MM.1S (cell line): ENCODE measurements around the gene RCHY1.
"Not testable (repeated sequence)": the region's sequence is repeated elsewhere in the genome, so short reads cannot be mapped to it uniquely, and the experiment has no call there.

Experiments used
- DNase-seq: peaks from one replicate; pipeline ENCODE4 v3.0.0-alpha.2; 2015
- H2AFZ ChIP-seq: fragments of 300-600 bp; sonication (generic); 2 replicates; pipeline ENCODE4 v1.6.0; 2016; ENCODE audit warnings: antibody characterized with exemption, low read length
- H3F3A ChIP-seq: fragments of 300-600 bp; sonication (generic); 2 replicates; pipeline ENCODE4 v1.6.1; 2016; ENCODE audit warnings: mild to moderate bottlenecking, antibody characterized with exemption, low read length, moderate library complexity, mixed read lengths; ENCODE audit not compliant: insufficient read depth
- H3K27ac ChIP-seq: fragments of 300-600 bp; sonication (generic); 2 replicates; pipeline ENCODE4 v1.5.1; 2016; ENCODE audit warnings: mild to moderate bottlenecking, low read length
- H3K27me3 ChIP-seq: fragments of 300-600 bp; sonication (generic); replicated peaks from 2 replicates; pipeline ENCODE4 v1.6.0; 2016; ENCODE audit warnings: low read length; ENCODE audit not compliant: insufficient read depth
- H3K36me3 ChIP-seq: fragments of 300-600 bp; sonication (generic); replicated peaks from 2 replicates; pipeline ENCODE4 v1.6.1; 2016; ENCODE audit warnings: mild to moderate bottlenecking, low read length, mixed read lengths; ENCODE audit not compliant: insufficient read depth
- H3K4me1 ChIP-seq: fragments of 300-600 bp; sonication (generic); 2 replicates; pipeline ENCODE4 v1.6.1; 2016; ENCODE audit warnings: low read length, mixed read lengths
- H3K4me2 ChIP-seq: fragments of 300-600 bp; sonication (generic); 2 replicates; pipeline ENCODE4 v1.6.0; 2016; ENCODE audit warnings: low read depth, low read length
- H3K4me3 ChIP-seq: fragments of 300-600 bp; sonication (generic); 2 replicates; pipeline ENCODE4 v1.5.1; 2016; ENCODE audit warnings: low read length, mixed read lengths
- H3K79me2 ChIP-seq: fragments of 300-600 bp; sonication (generic); 2 replicates; pipeline ENCODE4 v1.6.1; 2016; ENCODE audit warnings: mixed run types, low read length, mixed read lengths
- H3K9ac ChIP-seq: fragments of 300-600 bp; sonication (generic); 2 replicates; pipeline ENCODE4 v1.6.1; 2016; ENCODE audit warnings: low read length, mixed read lengths
- H3K9me2 ChIP-seq: fragments of 300-600 bp; sonication (generic); replicated peaks from 2 replicates; pipeline ENCODE4 v1.6.1; 2016; ENCODE audit warnings: mild to moderate bottlenecking, low read length, mixed read lengths; ENCODE audit not compliant: insufficient read depth
- H3K9me3 ChIP-seq: fragments of 300-600 bp; sonication (generic); replicated peaks from 2 replicates; pipeline ENCODE4 v1.6.1; 2016; ENCODE audit warnings: mild to moderate bottlenecking, low read length, mixed read lengths; ENCODE audit not compliant: insufficient read depth
- H4K20me1 ChIP-seq: fragments of 300-600 bp; sonication (generic); 2 replicates; pipeline ENCODE4 v1.6.1; 2016; ENCODE audit warnings: mild to moderate bottlenecking, low read length, moderate library complexity, mixed read lengths; ENCODE audit not compliant: insufficient read depth
- CTCF ChIP-seq: fragments of 300-600 bp; sonication (generic); IDR thresholded peaks from 2 replicates; pipeline ENCODE4 v1.5.1; 2016; ENCODE audit warnings: antibody characterized with exemption, low read length, mixed read lengths
- EZH2 ChIP-seq: fragments of 300-600 bp; sonication (generic); optimal IDR thresholded peaks from 2 replicates; pipeline ENCODE3; 2017; ENCODE audit warnings: low read depth, mild to moderate bottlenecking, antibody characterized with exemption, low read length, mixed read lengths
- EZH2phosphoT487 ChIP-seq: fragments of 300-600 bp; sonication (generic); IDR thresholded peaks from 2 replicates; pipeline ENCODE4 v1.6.1; 2018; ENCODE audit warnings: antibody characterized with exemption, low read length

Gene RCHY1

GRCh38 chr4:75525086-75525485 lies 10.9 kb upstream of the RCHY1 start:
- no peaks in the 10 kb centered on the region for H3K9me2 ChIP-seq

GRCh38 chr4:75519452-75519851 lies 5.2 kb upstream of the RCHY1 start:
- not testable (repeated sequence) for H3K27ac ChIP-seq, H2AFZ ChIP-seq, H3K9me2 ChIP-seq, H3K79me2 ChIP-seq, H3K9me3 ChIP-seq, H3K4me3 ChIP-seq, H3K27me3 ChIP-seq, DNase-seq, H3K4me1 ChIP-seq, H4K20me1 ChIP-seq, H3K4me2 ChIP-seq, H3K36me3 ChIP-seq, H3K9ac ChIP-seq
- peaks cover 11% of the 10 kb centered on the region for H3F3A ChIP-seq

More at GRCh38 chr4:75525086-75525485, 10.9 kb upstream of the RCHY1 start:
- Histone ChIP-seq H3K4me1 (no peaks in the 10 kb centered on the region), H3K9ac (no peak overlapping the region), H3K36me3 (peaks cover 5% of the 10 kb centered on the region; the same call in 1 of the 2 replicates), H3K9me3 (no peaks in the 10 kb centered on the region), H3K27me3 (no peaks in the 10 kb centered on the region), H2AFZ (no peak overlapping the region), H4K20me1 (no peaks in the 10 kb centered on the region), H3K4me3 (no peak overlapping the region), H3K4me2 (no peak overlapping the region), H3K79me2 (no peaks in the 10 kb centered on the region), H3F3A (no peaks in the 10 kb centered on the region), H3K27ac (no peak overlapping the region)
- TF ChIP-seq EZH2phosphoT487, result no peak
- no peak for TF ChIP-seq EZH2
- no peak for TF ChIP-seq CTCF
- DNase-seq, result no peak

- Histone ChIP-seq H3K4me2 (peak overlapping the region; percentile 86), H3K79me2 (peaks cover 36% of the 10 kb centered on the region), H3K36me3 (no peaks in the 10 kb centered on the region; the same call in 1 of the 2 replicates), H3K27me3 (no peaks in the 10 kb centered on the region), H4K20me1 (no peaks in the 10 kb centered on the region), H3F3A (peaks cover 24% of the 10 kb centered on the region), H3K9me3 (no peaks in the 10 kb centered on the region), H3K4me3 (peak overlapping the region; percentile 89), H2AFZ (no peak overlapping the region), H3K4me1 (peaks cover 28% of the 10 kb centered on the region), H3K9me2 (no peaks in the 10 kb centered on the region), H3K9ac (no peak overlapping the region), H3K27ac (no peak overlapping the region)
- no peak for TF ChIP-seq CTCF
- no peak for TF ChIP-seq EZH2phosphoT487
- TF ChIP-seq EZH2, result no peak
- DNase-seq, result no peak
These were observed 1.9 kb upstream of the RCHY1 start for GRCh38 chr4:75516144-75516543.

GRCh38 chr4:75514949-75515612 lies 878 bp upstream of the RCHY1 start:
- TF ChIP-seq EZH2, result no peak
- no peak for TF ChIP-seq CTCF
- no peak for TF ChIP-seq EZH2phosphoT487
- Histone ChIP-seq H3K27ac (peak overlapping the region; percentile 89), H3F3A (peaks cover 24% of the 10 kb centered on the region), H3K4me2 (peak overlapping the region; percentile 86), H3K9me3 (no peaks in the 10 kb centered on the region), H3K36me3 (no peaks in the 10 kb centered on the region; the same call in 1 of the 2 replicates), H2AFZ (peak overlapping the region; percentile 88), H3K9me2 (no peaks in the 10 kb centered on the region), H3K27me3 (no peaks in the 10 kb centered on the region), H3K9ac (peak overlapping the region; percentile 82), H3K4me3 (peak overlapping the region; percentile 89), H3K4me1 (peaks cover 28% of the 10 kb centered on the region), H4K20me1 (no peaks in the 10 kb centered on the region), H3K79me2 (peaks cover 47% of the 10 kb centered on the region)
- peak; percentile 56 for DNase-seq
